DMS79 (cell line): Measurements from ENCODE around the gene MMEL1.
A peak's percentile ranks its signal among the peaks of the same experiment; 100 is the strongest.

ENCODE experiments used
- DNase-seq: peaks from one replicate; lab custom pipeline; 2025; lab: John Stamatoyannopoulos, UW

The MMEL1 gene

GRCh38 chr1:2642560-2643413 lies 10.0 kb upstream of the MMEL1 start:
- DNase-seq = peak; percentile 83

GRCh38 chr1:2642131-2642559 lies 9.3 kb upstream of the MMEL1 start:
- no peak for DNase-seq

- no peak for DNase-seq
Observed at GRCh38 chr1:2641381-2642130, 8.7 kb upstream of the MMEL1 start.

GRCh38 chr1:2640626-2641025 lies 7.8 kb upstream of the MMEL1 start:
- DNase-seq = no peak

GRCh38 chr1:2639607-2640521 lies 7.0 kb upstream of the MMEL1 start:
- no peak for DNase-seq

GRCh38 chr1:2639203-2639602 lies 6.4 kb upstream of the MMEL1 start:
- DNase-seq = no peak

GRCh38 chr1:2638466-2639115 lies 5.8 kb upstream of the MMEL1 start:
- DNase-seq = no peak

GRCh38 chr1:2637442-2638145 lies 4.8 kb upstream of the MMEL1 start:
- no peak for DNase-seq

GRCh38 chr1:2636733-2637132 lies 3.9 kb upstream of the MMEL1 start:
- no peak for DNase-seq

GRCh38 chr1:2635361-2636010 lies 2.7 kb upstream of the MMEL1 start:
- no peak for DNase-seq

GRCh38 chr1:2633936-2634491 lies 1.2 kb upstream of the MMEL1 start:
- DNase-seq = no peak

- DNase-seq = no peak
Observed at GRCh38 chr1:2633366-2633935, 635 bp upstream of the MMEL1 start.

GRCh38 chr1:2632051-2632430 lies 775 bp downstream of the MMEL1 start:
- DNase-seq = no peak

GRCh38 chr1:2631136-2632050 lies 1.4 kb downstream of the MMEL1 start:
- DNase-seq = no peak

- DNase-seq = no peak
Observed at GRCh38 chr1:2630498-2631135, 2.2 kb downstream of the MMEL1 start.

GRCh38 chr1:2629627-2630497 lies 3.0 kb downstream of the MMEL1 start:
- DNase-seq = no peak

- DNase-seq = no peak
Observed at GRCh38 chr1:2628933-2629626, 3.7 kb downstream of the MMEL1 start.
